DOHH2 (cell line): ENCODE measurements around the gene GNPTAB.

Experiments used
- CTCF ChIP-seq: fragments of 200-600 bp; sonication (generic); IDR thresholded peaks from one replicate; pipeline ENCODE4 v1.5.1; 2014; ENCODE audit warnings: antibody characterized with exemption, mild to moderate bottlenecking, low read depth, low read length; ENCODE audit not compliant: poor library complexity, severe bottlenecking
- EZH2phosphoT487 ChIP-seq: fragments of 200-600 bp; sonication (generic); IDR thresholded peaks from 2 replicates; pipeline ENCODE4 v1.6.1; 2017; ENCODE audit warnings: borderline replicate concordance, mild to moderate bottlenecking, antibody characterized with exemption, low read length, moderate library complexity, mixed read lengths

- TF ChIP-seq CTCF (no peak), EZH2phosphoT487 (no peak)
Observed at GRCh38 chr12:101804409-101804808, 26.4 kb downstream of the GNPTAB start.
